Mesenchymal stem cell (in vitro differentiated cells and primary cell): Measurements from ENCODE around the gene FMN2.

Experiments
- DNase-seq: peaks from one replicate; pipeline ENCODE4 v3.0.0-alpha.2; 2013
- H2AFZ ChIP-seq: one replicate; pipeline ENCODE4 v1.6.1; 2013; ENCODE audit warnings: low read depth, mild to moderate bottlenecking, control low read depth, inconsistent platforms, low read length, moderate library complexity
- H2AK5ac ChIP-seq: 2 replicates; pipeline ENCODE4 v1.6.1; 2013; ENCODE audit warnings: low read length, moderate library complexity, mild to moderate bottlenecking, inconsistent platforms; ENCODE audit not compliant: severe bottlenecking
- H2BK120ac ChIP-seq: one replicate; pipeline ENCODE4 v1.6.1; 2013; ENCODE audit warnings: low read depth, mild to moderate bottlenecking, inconsistent platforms, low read length, moderate library complexity
- H2BK12ac ChIP-seq, 2 experiments: one replicate each; pipeline ENCODE4 v1.6.1; 2013; ENCODE audit warnings: inconsistent platforms in 2 of 2, low read length in 2 of 2, mild to moderate bottlenecking in 2 of 2, moderate library complexity in 2 of 2, control low read depth in 1 of 2
- H2BK15ac ChIP-seq: one replicate; pipeline ENCODE4 v1.6.1; 2013; ENCODE audit warnings: mild to moderate bottlenecking, low read depth, inconsistent platforms; ENCODE audit not compliant: poor library complexity, severe bottlenecking
- H2BK5ac ChIP-seq: 2 replicates; pipeline ENCODE4 v1.6.1; 2013; ENCODE audit warnings: low read depth, mild to moderate bottlenecking, low read length, control low read depth, inconsistent platforms; ENCODE audit not compliant: poor library complexity, severe bottlenecking
- H3K14ac ChIP-seq, 2 experiments: one replicate each; pipeline ENCODE4 v1.6.1; 2013; ENCODE audit warnings: inconsistent platforms in 2 of 2, low read length in 2 of 2, control low read depth in 1 of 2, mild to moderate bottlenecking in 1 of 2, moderate library complexity in 1 of 2
- H3K18ac ChIP-seq, 2 experiments: one replicate each; pipeline ENCODE4 v1.6.1; 2013; ENCODE audit warnings: inconsistent platforms in 2 of 2, low read length in 2 of 2, control low read depth in 1 of 2, low read depth in 1 of 2, mild to moderate bottlenecking in 1 of 2
- H3K23ac ChIP-seq, 2 experiments: one replicate each; pipeline ENCODE4 v1.6.1; 2013; ENCODE audit warnings: inconsistent platforms in 2 of 2, low read length in 2 of 2, mild to moderate bottlenecking in 2 of 2, moderate library complexity in 2 of 2, control low read depth in 1 of 2
- H3K27ac ChIP-seq: 2 replicates; pipeline ENCODE4 v1.5.1; 2013; ENCODE audit warnings: mild to moderate bottlenecking, moderate library complexity, low read length, control low read depth, inconsistent platforms; ENCODE audit not compliant: poor library complexity, severe bottlenecking
- H3K27me3 ChIP-seq, 2 experiments: 2 replicates each; pipeline versions ENCODE4 v1.6.1 to v1.7.0; 2013; ENCODE audit warnings: low read length in 2 of 2, mild to moderate bottlenecking in 2 of 2, moderate library complexity in 2 of 2, control low read depth in 1 of 2, inconsistent platforms in 1 of 2; ENCODE audit not compliant: control insufficient read depth in 1 of 2, insufficient read depth in 1 of 2
- H3K36me3 ChIP-seq, 2 experiments: 2 replicates each; pipeline versions ENCODE4 v1.6.1 to v1.7.0; 2013; ENCODE audit warnings: low read length in 2 of 2, control low read depth in 1 of 2, inconsistent platforms in 1 of 2, low read depth in 1 of 2, mild to moderate bottlenecking in 1 of 2; ENCODE audit not compliant: insufficient read depth in 2 of 2, control insufficient read depth in 1 of 2
- H3K4ac ChIP-seq, 2 experiments: one replicate each; pipeline ENCODE4 v1.6.1; 2013; ENCODE audit warnings: inconsistent platforms in 2 of 2, low read length in 2 of 2, mild to moderate bottlenecking in 2 of 2, moderate library complexity in 2 of 2, control low read depth in 1 of 2, low read depth in 1 of 2
- H3K4me1 ChIP-seq: 2 replicates; pipeline ENCODE4 v1.6.1; 2013; ENCODE audit warnings: low read depth, low read length, control low read depth; ENCODE audit not compliant: control insufficient read depth, insufficient read depth
- H3K4me2 ChIP-seq: 2 replicates; pipeline ENCODE4 v1.6.1; 2013; ENCODE audit warnings: low read length, mild to moderate bottlenecking, inconsistent platforms; ENCODE audit not compliant: poor library complexity, severe bottlenecking
- H3K4me3 ChIP-seq, 2 experiments: 2 replicates each; pipeline versions ENCODE4 v1.5.1 to v1.7.0; 2013; ENCODE audit warnings: low read length in 2 of 2, mild to moderate bottlenecking in 2 of 2, control low read depth in 1 of 2, low read depth in 1 of 2; ENCODE audit not compliant: insufficient read depth in 1 of 2
- H3K79me1 ChIP-seq: replicated peaks from 2 replicates; pipeline ENCODE4 v1.6.1; 2013; ENCODE audit warnings: mild to moderate bottlenecking, control low read depth, low read length, inconsistent platforms; ENCODE audit not compliant: poor library complexity, severe bottlenecking
- H3K9ac ChIP-seq: 2 replicates; pipeline ENCODE4 v1.7.0; 2013; ENCODE audit warnings: mild to moderate bottlenecking, low read length, moderate library complexity
- H3K9me3 ChIP-seq: 2 replicates; pipeline ENCODE4 v1.7.0; 2013; ENCODE audit warnings: mild to moderate bottlenecking, low read length; ENCODE audit not compliant: control insufficient read depth
- H4K8ac ChIP-seq: one replicate; pipeline ENCODE4 v1.6.1; 2013; ENCODE audit warnings: inconsistent platforms, mild to moderate bottlenecking, low read length, moderate library complexity
- H4K91ac ChIP-seq: one replicate; pipeline ENCODE4 v1.6.1; 2013; ENCODE audit warnings: mild to moderate bottlenecking, low read length, inconsistent platforms
- WGBS: methylation state at CpG from one replicate; pipeline ENCODE4 v1.1.7; 2013; ENCODE audit warnings: mixed read lengths; 5-methylcytosine and 5-hydroxymethylcytosine counted together

Gene FMN2

DNA sequence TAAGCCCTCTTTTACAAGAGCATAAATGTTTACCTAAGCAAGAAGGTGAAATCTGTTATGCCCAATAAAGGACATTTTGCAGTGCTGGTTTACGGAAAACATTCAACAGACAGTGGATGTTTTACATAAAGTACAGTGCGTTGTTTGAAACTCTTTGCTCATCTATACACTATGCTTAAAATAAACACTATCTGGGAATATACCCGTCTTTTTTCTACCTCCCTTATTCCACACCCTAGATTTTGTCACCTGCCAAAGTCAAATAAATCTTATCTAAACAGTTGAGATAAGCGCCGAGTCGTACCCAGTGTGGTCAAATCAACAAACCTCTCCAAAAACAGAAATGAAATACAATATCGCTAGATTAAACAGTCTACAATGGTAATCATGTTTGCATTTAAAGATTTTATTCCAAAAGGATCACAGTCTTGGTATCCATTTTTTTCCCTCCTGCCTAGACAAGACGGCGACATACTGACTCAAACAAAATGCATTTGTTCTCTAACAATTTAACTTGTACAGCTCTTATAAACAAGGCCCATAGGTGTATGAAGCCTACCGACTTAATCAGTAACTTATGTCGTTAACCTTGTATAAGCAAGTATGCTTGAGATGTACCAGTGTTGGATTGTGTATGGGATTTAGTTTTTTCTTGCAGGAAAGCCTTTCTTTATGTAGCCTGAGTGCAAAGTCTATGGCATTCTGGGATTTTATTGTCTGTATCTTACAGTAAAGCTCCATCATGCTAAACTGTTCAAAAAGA, 189.1 kb downstream of the FMN2 start:
- 89% methylated on average over 11 of the region's 11 CpGs for WGBS
- Histone ChIP-seq H3K9me3 (no peaks in the 10 kb centered on the region), H3K9ac (no peak overlapping the region)

GRCh38 chr1:240282061-240282830, 190.6 kb downstream of the FMN2 start:
- Histone ChIP-seq H3K27ac (no peak overlapping the region), H4K8ac (no peak overlapping the region), H2BK120ac (no peak overlapping the region), H3K36me3 (no peaks in the 10 kb centered on the region), H3K4me3 (no peak overlapping the region), H2AFZ (no peak overlapping the region), H3K18ac (no peak overlapping the region), H3K23ac (no peak overlapping the region), H3K27me3 (no peaks in the 10 kb centered on the region), H3K9ac (peak overlapping the region; percentile 73), H4K91ac (no peak overlapping the region), H2BK5ac (no peak overlapping the region), H3K9me3 (no peaks in the 10 kb centered on the region), H3K4me1 (no peaks in the 10 kb centered on the region), H3K4me2 (no peak overlapping the region), H2BK12ac (no peak overlapping the region), H2BK15ac (no peak overlapping the region), H2AK5ac (no peak overlapping the region), H3K4ac (no peak overlapping the region), H3K79me1 (peaks cover 4% of the 10 kb centered on the region), H3K14ac (no peak overlapping the region)
- DNase-seq = no peak
- WGBS = 98% methylated on average over 7 of the region's 7 CpGs

More for the DNA sequence above, 189.1 kb downstream of the FMN2 start:
- Histone ChIP-seq H2BK5ac (no peak overlapping the region), H3K4ac (no peak overlapping the region), H3K27ac (no peak overlapping the region), H3K23ac (no peak overlapping the region), H2BK15ac (no peak overlapping the region), H3K4me1 (no peaks in the 10 kb centered on the region), H4K91ac (no peak overlapping the region), H3K18ac (no peak overlapping the region), H2AFZ (no peak overlapping the region), H3K4me2 (no peak overlapping the region), H3K27me3 (no peaks in the 10 kb centered on the region), H3K36me3 (no peaks in the 10 kb centered on the region), H2BK120ac (no peak overlapping the region), H3K14ac (no peak overlapping the region), H2BK12ac (no peak overlapping the region), H4K8ac (no peak overlapping the region), H3K4me3 (no peak overlapping the region), H2AK5ac (no peak overlapping the region), H3K79me1 (peaks cover 6% of the 10 kb centered on the region)
- DNase-seq = no peak

DNA sequence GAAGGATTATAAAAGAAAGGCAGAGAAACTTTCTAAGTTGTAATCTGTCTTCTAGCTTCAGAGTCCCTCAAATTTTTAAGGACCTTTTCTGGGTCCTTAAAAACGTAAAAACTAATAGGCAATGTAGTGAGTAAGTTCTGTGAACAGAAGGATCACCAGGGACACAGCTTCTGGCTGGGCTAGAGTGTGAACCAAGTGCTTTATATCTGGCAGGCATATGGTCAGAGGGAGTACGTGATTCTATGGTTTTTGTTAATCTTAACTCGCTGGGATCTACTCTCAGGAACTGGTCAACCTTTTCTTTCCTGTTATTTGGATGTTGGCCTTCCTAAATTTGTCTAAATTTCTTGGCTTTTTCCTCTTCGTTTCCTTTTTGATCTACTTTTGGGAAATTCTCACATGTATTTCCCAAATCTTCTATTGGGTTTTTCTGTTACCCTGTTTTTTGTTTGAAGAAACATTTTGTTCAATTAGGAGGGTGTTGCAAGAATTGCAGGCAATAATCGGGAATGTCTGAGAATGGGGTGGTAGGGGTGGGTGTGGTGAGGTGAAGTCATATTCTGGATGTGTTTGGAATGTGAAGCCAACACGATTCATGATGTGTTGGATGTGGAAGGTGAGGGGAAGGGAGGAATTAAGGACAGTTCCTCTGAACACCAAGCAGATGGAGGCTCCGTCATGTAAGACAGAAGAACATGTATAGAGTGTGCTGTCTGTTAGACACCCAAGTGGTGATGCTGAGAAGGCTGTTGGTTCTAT, 193.2 kb downstream of the FMN2 start:
- H2AFZ ChIP-seq = no peak overlapping the region
- H2AK5ac ChIP-seq = no peak overlapping the region
- H3K4me2 ChIP-seq = no peak overlapping the region
- no peak overlapping the region for H2BK5ac ChIP-seq
- peaks cover 2% of the 10 kb centered on the region for H3K79me1 ChIP-seq
- H2BK15ac ChIP-seq = no peak overlapping the region
- no peaks in the 10 kb centered on the region for H3K27me3 ChIP-seq
- 80% methylated on average over 6 of the region's 7 CpGs for WGBS
- no peaks in the 10 kb centered on the region for H3K4me1 ChIP-seq
- H3K36me3 ChIP-seq = peaks cover 5 to 7% of the 10 kb centered on the region in 2 experiments
- H4K91ac ChIP-seq = no peak overlapping the region
- no peak for DNase-seq
- H3K23ac ChIP-seq = no peak overlapping the region
- H3K27ac ChIP-seq = no peak overlapping the region
- H2BK120ac ChIP-seq = no peak overlapping the region
- H3K9me3 ChIP-seq = peaks cover 6% of the 10 kb centered on the region
- H3K18ac ChIP-seq = no peak overlapping the region
- no peak overlapping the region for H2BK12ac ChIP-seq
- H3K9ac ChIP-seq = peak overlapping the region; percentile 73
- no peak overlapping the region for H3K4me3 ChIP-seq
- no peak overlapping the region for H3K14ac ChIP-seq
- no peak overlapping the region for H4K8ac ChIP-seq
- no peak overlapping the region for H3K4ac ChIP-seq

DNA sequence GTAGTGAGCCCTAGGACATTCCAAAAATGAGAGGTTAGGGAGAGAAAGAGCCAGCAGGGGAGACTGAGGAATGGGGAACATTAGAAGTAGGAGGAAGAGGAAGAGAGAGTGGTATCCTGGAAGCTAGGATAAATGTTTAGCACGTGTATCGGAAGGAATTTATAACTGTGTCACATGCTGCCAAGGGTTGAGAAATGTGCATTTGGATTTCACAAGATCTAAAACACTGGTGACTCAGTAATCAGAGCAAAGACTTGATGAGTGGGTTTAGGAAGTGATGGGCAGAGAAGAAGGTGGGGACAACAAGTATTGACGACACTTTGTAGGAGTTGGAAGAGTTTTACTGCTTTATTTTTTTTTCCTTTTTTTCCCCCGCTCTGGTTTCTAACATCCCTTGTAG, 193.9 kb downstream of the FMN2 start:
- peak; percentile 55 for DNase-seq
- H2AK5ac ChIP-seq = no peak overlapping the region
- no peak overlapping the region for H2BK5ac ChIP-seq
- H3K4me2 ChIP-seq = no peak overlapping the region
- peak overlapping the region; percentile 73 for H3K9ac ChIP-seq
- peak overlapping the region in 1 of 2 experiments; percentile 14 for H3K23ac ChIP-seq
- peaks cover 5 to 7% of the 10 kb centered on the region in 2 experiments for H3K36me3 ChIP-seq
- no peak overlapping the region for H2BK15ac ChIP-seq
- H2AFZ ChIP-seq = no peak overlapping the region
- H3K79me1 ChIP-seq = peaks cover 2% of the 10 kb centered on the region
- no peak overlapping the region for H3K27ac ChIP-seq
- 82% methylated on average over 3 of the region's 4 CpGs for WGBS
- no peak overlapping the region for H3K4ac ChIP-seq
- no peaks in the 10 kb centered on the region for H3K27me3 ChIP-seq
- no peak overlapping the region for H3K14ac ChIP-seq
- H2BK12ac ChIP-seq = no peak overlapping the region
- H3K9me3 ChIP-seq = peaks cover 6% of the 10 kb centered on the region
- H3K18ac ChIP-seq = no peak overlapping the region
- H2BK120ac ChIP-seq = no peak overlapping the region
- H3K4me1 ChIP-seq = no peaks in the 10 kb centered on the region
- no peak overlapping the region for H4K91ac ChIP-seq
- H3K4me3 ChIP-seq = no peak overlapping the region
- H4K8ac ChIP-seq = no peak overlapping the region
